ENCODE data around the gene LRPAP1. TPM values are rescaled to one million over a fixed set of nuclear protein-coding genes. Genes with fewer than 3 reads are reported as not detected.

The LRPAP1 gene
- total and polyA plus RNA-seq, 2 experiments from 2014 or later: 231 to 296 TPM

GRCh38 chr4:3495204-3495975 is 36.8 kb downstream of the LRPAP1 start:
- peaks cover 7% of the 10 kb centered on the region for H3K4me1 ChIP-seq (ENCODE audit: low read depth)
- TF ChIP-seq CTCF (IDR thresholded peaks at IDR 0.05; ENCODE audit: low read depth, low read length): no peak
- no peak overlapping the region for H3K27ac ChIP-seq
- no peak overlapping the region for H3K4me3 ChIP-seq
- peaks cover 7% of the 10 kb centered on the region for H3K27me3 ChIP-seq
- no peaks in the 10 kb centered on the region for H3K9me3 ChIP-seq (ENCODE audit: low read depth)
- H3K36me3 ChIP-seq: no peaks in the 10 kb centered on the region
- DNase-seq (ENCODE audit: low read depth in 1 of 2, low spot score in 1 of 2): no peak

GRCh38 chr4:3494462-3494871 is 37.8 kb downstream of the LRPAP1 start:
- H3K27me3 ChIP-seq: peaks cover 7% of the 10 kb centered on the region

GRCh38 chr4:3493720-3494461 is 38.3 kb downstream of the LRPAP1 start:
- H3K9me3 ChIP-seq (ENCODE audit: low read depth): no peaks in the 10 kb centered on the region
- no peak overlapping the region for H3K4me3 ChIP-seq
- no peak for DNase-seq (ENCODE audit: low read depth in 1 of 2, low spot score in 1 of 2)
- H3K27me3 ChIP-seq: peaks cover 7% of the 10 kb centered on the region
- H3K27ac ChIP-seq: peak overlapping the region; percentile 43
- H3K4me1 ChIP-seq (ENCODE audit: low read depth): peaks cover 7% of the 10 kb centered on the region
- H3K36me3 ChIP-seq: no peaks in the 10 kb centered on the region
- TF ChIP-seq CTCF (IDR thresholded peaks at IDR 0.05; ENCODE audit: low read depth, low read length): no peak

More at GRCh38 chr4:3494462-3494871, 37.8 kb downstream of the LRPAP1 start:
- no peak for TF ChIP-seq CTCF (IDR thresholded peaks at IDR 0.05; ENCODE audit: low read depth, low read length)
- Histone ChIP-seq H3K9me3 (ENCODE audit: low read depth) (no peaks in the 10 kb centered on the region), H3K27ac (peak overlapping the region; percentile 43), H3K36me3 (no peaks in the 10 kb centered on the region), H3K4me1 (ENCODE audit: low read depth) (peaks cover 7% of the 10 kb centered on the region), H3K4me3 (no peak overlapping the region)
- DNase-seq (ENCODE audit: low read depth in 1 of 2, low spot score in 1 of 2): peak in 1 of 2 donors; percentile 31

GRCh38 chr4:3492741-3493719 is 39.2 kb downstream of the LRPAP1 start:
- DNase-seq (ENCODE audit: low read depth in 1 of 2, low spot score in 1 of 2): peak in 1 of 2 donors; percentile 18
- no peak for TF ChIP-seq CTCF (IDR thresholded peaks at IDR 0.05; ENCODE audit: low read depth, low read length)
- Histone ChIP-seq H3K36me3 (no peaks in the 10 kb centered on the region), H3K27me3 (peaks cover 7% of the 10 kb centered on the region), H3K27ac (no peak overlapping the region), H3K4me3 (no peak overlapping the region), H3K4me1 (ENCODE audit: low read depth) (peaks cover 7% of the 10 kb centered on the region), H3K9me3 (ENCODE audit: low read depth) (no peaks in the 10 kb centered on the region)
